Activated CD4-positive, alpha-beta T cell treated with anti-CD3 and anti-CD28 coated beads, Interleukin-2, amount 10 ng/mL, durations not matched to agents 24 days and 14 days (primary cell): ENCODE measurements around the gene LEMD2. TPM values are rescaled to one million over a fixed set of nuclear protein-coding genes. Genes with fewer than 3 reads are reported as not detected.

Source experiments
- DNase-seq: peaks from one replicate; pipeline ENCODE4 v3.0.0; 2022
- H3K27ac Mint-ChIP-seq: one replicate; pipeline ENCODE4 v1.8.0; 2022; ENCODE audit warnings: mild to moderate bottlenecking, mixed read lengths
- H3K27me3 Mint-ChIP-seq: one replicate; pipeline ENCODE4 v1.8.0; 2022; ENCODE audit warnings: mixed read lengths
- H3K36me3 Mint-ChIP-seq: one replicate; pipeline ENCODE4 v1.8.0; 2022; ENCODE audit warnings: low read depth, mild to moderate bottlenecking, mixed read lengths
- H3K4me1 Mint-ChIP-seq: one replicate; pipeline ENCODE4 v1.8.0; 2021; ENCODE audit warnings: mixed read lengths
- H3K4me3 Mint-ChIP-seq: one replicate; pipeline ENCODE4 v1.8.0; 2022; ENCODE audit warnings: mild to moderate bottlenecking, moderate library complexity, mixed read lengths
- H3K9me3 Mint-ChIP-seq: one replicate; pipeline ENCODE4 v1.8.0; 2021; ENCODE audit warnings: mixed read lengths
- intact Hi-C: fragments of 100-400 bp; cut with micrococcal nuclease; formaldehyde crosslinking; loops from one replicate; pipeline ENCODE4 v1.15.1; 2023
- total RNA-seq: library from RNA; stranded (reverse); gene quantifications from 2 replicates; pipeline ENCODE4 v1.2.3, GENCODE V29; 2022

Gene LEMD2
- total RNA-seq, 1 donor from 2014 or later: 66.4 TPM

DNA sequence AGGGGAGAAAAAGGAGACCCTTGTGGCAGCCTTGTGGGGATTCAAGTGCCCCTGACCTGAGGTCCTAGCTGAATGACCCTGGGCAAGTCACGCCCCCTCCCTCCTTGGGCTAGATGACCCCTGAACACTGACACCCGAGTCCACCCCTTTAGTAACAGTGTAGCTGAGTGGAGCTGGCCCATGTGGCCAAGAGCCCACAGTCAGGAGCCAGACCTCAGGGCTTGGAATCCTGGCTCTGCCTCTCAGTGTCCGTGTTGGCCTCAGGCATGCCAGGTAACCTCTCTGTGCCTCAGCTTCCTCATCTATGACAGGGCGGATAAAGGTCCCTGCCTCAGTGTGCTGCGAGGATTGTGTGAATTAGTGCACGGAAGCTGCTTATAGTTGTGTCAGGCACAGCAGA is 56.5 kb downstream of the LEMD2 start:
- Mint-ChIP-seq H3K9me3 (no peaks in the 10 kb centered on the region), H3K27me3 (no peaks in the 10 kb centered on the region), H3K27ac (no peak overlapping the region), H3K36me3 (no peaks in the 10 kb centered on the region), H3K4me3 (no peak overlapping the region), H3K4me1 (no peaks in the 10 kb centered on the region)
- DNase-seq: no peak
- intact Hi-C loops: no loop called here

DNA sequence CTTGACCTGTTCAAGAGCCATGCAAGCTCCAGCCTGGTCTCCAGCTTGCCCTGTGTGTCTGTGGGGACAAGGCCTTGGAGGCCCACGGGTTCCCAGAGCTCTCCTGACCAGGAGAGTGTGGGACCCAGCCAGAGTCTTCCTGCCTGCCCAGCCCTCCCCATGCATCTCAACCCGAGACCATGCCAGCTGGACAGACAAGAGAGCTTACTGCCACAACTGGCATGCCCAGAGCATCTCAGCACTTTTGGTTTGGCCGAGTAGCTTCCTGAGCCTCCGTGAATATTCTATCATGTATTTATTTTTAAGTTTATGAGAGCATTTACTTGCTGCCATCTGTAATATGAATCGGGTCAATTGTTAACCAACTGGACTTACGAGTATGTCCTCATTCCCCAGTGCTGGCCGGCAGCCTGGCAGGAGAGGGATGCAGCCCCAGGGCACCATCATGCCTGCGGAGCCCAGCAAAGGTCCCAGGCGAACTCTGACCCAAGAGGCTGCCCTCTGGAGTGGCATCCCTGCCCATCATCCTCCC is 57.1 kb downstream of the LEMD2 start:
- no peak overlapping the region for H3K27ac Mint-ChIP-seq
- no peaks in the 10 kb centered on the region for H3K27me3 Mint-ChIP-seq
- no peak for DNase-seq
- intact Hi-C loops: no loop called here
- no peaks in the 10 kb centered on the region for H3K4me1 Mint-ChIP-seq
- no peaks in the 10 kb centered on the region for H3K36me3 Mint-ChIP-seq
- H3K4me3 Mint-ChIP-seq: no peak overlapping the region
- no peaks in the 10 kb centered on the region for H3K9me3 Mint-ChIP-seq

DNA sequence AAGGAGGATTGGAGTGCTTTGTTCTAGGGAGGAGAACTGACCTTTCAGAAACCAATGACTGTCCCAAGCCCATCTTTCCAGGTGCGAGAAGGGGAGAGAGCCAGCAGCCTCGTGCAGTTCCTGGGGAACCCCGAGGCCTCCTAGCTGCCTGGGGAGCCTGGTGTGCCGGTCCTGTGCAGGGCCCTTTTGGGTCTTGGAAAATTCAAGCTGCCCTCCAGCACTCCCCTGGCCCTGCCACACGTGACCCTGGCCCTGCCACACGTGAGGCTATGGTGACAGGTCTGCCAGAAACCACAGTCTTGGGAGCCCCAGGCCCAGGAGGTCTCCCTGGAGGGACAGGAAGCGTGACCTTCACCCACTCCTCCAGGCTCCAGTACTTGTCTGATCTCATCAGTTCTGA is 57.9 kb downstream of the LEMD2 start:
- no peak for DNase-seq
- Mint-ChIP-seq H3K27me3 (no peaks in the 10 kb centered on the region), H3K27ac (no peak overlapping the region), H3K9me3 (no peaks in the 10 kb centered on the region), H3K4me3 (no peak overlapping the region), H3K36me3 (no peaks in the 10 kb centered on the region), H3K4me1 (no peaks in the 10 kb centered on the region)
- intact Hi-C loops: no loop called here

DNA sequence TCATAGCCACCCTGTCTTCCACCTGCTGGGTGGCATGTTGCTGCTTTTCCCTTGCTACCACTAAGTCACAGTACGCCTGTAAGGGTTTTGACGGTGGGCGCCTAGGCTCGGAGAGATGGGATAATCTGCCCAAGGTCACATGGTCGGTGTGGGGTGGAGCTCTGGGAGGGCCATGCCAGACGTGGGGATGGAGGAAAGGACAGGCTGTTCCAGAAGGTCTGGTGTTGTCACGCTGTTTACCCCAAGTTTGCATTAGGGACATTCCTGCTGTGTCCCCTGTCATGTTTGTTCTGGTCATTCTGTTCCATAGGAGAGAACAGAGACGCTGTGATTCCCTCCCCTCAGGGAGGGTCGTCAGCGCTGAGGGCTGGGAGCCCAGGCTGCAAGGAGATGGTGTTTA is 58.3 kb downstream of the LEMD2 start:
- H3K27ac Mint-ChIP-seq: no peak overlapping the region
- H3K9me3 Mint-ChIP-seq: no peaks in the 10 kb centered on the region
- no peaks in the 10 kb centered on the region for H3K36me3 Mint-ChIP-seq
- H3K4me1 Mint-ChIP-seq: no peaks in the 10 kb centered on the region
- no peaks in the 10 kb centered on the region for H3K27me3 Mint-ChIP-seq
- no peak overlapping the region for H3K4me3 Mint-ChIP-seq
- DNase-seq: no peak
- intact Hi-C loops: no loop called here

DNA sequence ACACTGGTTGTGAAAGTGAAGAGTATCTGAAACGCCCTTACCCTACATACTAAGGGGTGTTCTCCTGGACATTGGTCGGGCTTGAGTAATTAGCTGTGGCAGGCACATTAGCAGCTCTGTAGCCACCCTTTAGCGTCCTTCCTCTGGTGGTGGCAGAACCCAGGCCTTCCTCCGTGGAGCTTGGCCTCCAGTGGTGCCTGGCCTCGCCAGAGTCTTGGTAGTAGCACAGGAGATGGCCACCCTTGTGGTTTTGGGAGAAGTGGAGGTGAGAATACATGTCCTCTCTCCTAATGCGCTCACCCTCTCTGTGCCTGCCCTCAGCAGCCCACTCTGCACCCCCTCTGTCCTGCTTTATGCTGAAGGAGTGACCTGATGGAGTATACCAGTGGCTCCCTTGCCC is 59.9 kb downstream of the LEMD2 start:
- Mint-ChIP-seq H3K27me3 (peaks cover 8% of the 10 kb centered on the region), H3K36me3 (no peaks in the 10 kb centered on the region), H3K4me1 (peaks cover 5% of the 10 kb centered on the region), H3K27ac (no peak overlapping the region), H3K4me3 (no peak overlapping the region), H3K9me3 (no peaks in the 10 kb centered on the region)
- no peak for DNase-seq
- intact Hi-C loops: no loop called here

DNA sequence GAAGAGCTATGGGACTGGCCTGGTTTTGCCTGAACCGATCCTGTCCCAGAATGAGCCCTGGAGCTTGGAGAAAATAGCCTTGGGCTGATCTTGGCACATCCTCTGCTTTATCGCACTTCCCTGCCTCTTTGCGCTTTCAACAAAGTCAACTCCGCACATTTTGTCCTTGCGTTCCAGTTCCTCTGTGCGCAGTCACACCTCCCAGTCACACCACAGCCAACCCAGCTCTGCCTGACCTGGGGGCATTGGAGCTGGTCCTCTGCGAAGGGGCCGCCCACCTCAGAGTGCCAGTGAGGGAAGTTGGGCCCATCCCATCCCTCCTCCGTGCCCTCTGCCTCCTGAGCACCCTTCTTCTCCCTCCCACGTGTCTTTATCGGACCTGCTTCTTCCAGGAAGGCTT is 60.5 kb downstream of the LEMD2 start:
- no peaks in the 10 kb centered on the region for H3K9me3 Mint-ChIP-seq
- no peaks in the 10 kb centered on the region for H3K36me3 Mint-ChIP-seq
- H3K27ac Mint-ChIP-seq: no peak overlapping the region
- H3K4me3 Mint-ChIP-seq: no peak overlapping the region
- no peak for DNase-seq
- intact Hi-C loops: no loop called here
- peaks cover 12% of the 10 kb centered on the region for H3K27me3 Mint-ChIP-seq
- peaks cover 6% of the 10 kb centered on the region for H3K4me1 Mint-ChIP-seq

DNA sequence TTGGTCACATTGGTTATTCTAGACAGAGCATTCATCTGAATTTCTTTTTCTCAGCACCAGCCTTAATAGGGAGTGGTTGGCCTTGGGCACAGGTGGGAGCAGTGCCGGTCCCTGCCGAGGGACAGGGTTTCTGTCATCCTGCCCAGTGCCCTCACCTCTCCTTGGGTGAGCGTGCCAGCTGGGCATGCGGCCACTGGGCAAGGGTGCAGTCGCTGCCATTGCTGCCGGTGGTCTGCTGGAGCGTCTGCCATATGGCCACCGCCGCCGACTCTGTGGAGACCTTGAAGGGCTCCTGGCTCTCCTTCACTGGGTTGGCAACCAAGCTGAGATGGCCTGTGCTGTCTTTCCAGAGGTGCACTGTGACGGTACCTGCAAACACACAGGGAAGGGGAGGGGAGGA is 61.0 kb downstream of the LEMD2 start:
- Mint-ChIP-seq H3K36me3 (no peaks in the 10 kb centered on the region), H3K4me3 (no peak overlapping the region), H3K27ac (no peak overlapping the region), H3K27me3 (peaks cover 15% of the 10 kb centered on the region), H3K9me3 (no peaks in the 10 kb centered on the region), H3K4me1 (peaks cover 6% of the 10 kb centered on the region)
- intact Hi-C loops: no loop called here
- DNase-seq: no peak

DNA sequence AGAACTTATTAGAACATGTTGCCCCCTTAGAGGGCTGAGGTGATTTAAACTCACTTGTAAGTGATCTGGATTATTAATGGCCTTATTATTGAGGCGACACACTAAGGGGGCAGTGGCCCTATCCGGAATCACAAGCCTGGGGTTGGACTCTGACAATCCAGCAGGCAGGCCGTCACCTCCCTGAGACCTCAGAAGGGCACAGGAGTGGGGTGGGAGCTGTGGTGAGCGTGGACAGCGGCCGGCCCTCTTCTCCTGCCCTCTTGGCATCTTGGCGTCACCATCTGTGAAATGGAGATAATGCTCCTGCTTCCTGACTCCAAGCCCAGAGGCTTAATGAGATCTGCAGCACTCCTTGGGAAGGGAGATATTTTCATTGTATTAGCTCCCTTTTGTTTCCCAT is 61.8 kb downstream of the LEMD2 start:
- intact Hi-C loops: no loop called here
- Mint-ChIP-seq H3K36me3 (no peaks in the 10 kb centered on the region), H3K27me3 (peaks cover 18% of the 10 kb centered on the region), H3K27ac (no peak overlapping the region), H3K4me3 (no peak overlapping the region), H3K9me3 (no peaks in the 10 kb centered on the region), H3K4me1 (peaks cover 6% of the 10 kb centered on the region)
- DNase-seq: no peak

DNA sequence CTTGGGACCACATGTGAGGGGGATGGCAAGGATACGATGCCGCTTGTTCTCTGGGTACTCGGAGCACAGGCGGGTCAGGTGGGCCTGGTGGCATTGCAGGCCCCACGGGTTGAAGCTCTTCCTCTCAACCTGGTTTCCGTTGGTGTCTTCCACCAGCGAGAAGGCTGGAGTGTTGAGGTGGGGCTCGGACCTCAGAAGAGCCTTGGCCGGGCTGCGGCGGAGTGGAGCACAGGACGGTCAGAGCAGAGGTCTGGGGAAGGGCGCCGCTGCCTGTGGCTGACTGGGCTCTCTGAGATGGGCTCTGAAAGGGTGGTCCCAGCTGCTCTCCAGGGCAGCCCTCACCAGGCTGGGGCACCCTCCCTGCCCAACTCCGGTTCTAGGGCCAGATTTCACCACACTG is 62.2 kb downstream of the LEMD2 start:
- no peak overlapping the region for H3K4me3 Mint-ChIP-seq
- H3K9me3 Mint-ChIP-seq: no peaks in the 10 kb centered on the region
- peaks cover 19% of the 10 kb centered on the region for H3K27me3 Mint-ChIP-seq
- DNase-seq: no peak
- no peak overlapping the region for H3K27ac Mint-ChIP-seq
- intact Hi-C loops: no loop called here
- H3K4me1 Mint-ChIP-seq: peaks cover 6% of the 10 kb centered on the region
- H3K36me3 Mint-ChIP-seq: no peaks in the 10 kb centered on the region

DNA sequence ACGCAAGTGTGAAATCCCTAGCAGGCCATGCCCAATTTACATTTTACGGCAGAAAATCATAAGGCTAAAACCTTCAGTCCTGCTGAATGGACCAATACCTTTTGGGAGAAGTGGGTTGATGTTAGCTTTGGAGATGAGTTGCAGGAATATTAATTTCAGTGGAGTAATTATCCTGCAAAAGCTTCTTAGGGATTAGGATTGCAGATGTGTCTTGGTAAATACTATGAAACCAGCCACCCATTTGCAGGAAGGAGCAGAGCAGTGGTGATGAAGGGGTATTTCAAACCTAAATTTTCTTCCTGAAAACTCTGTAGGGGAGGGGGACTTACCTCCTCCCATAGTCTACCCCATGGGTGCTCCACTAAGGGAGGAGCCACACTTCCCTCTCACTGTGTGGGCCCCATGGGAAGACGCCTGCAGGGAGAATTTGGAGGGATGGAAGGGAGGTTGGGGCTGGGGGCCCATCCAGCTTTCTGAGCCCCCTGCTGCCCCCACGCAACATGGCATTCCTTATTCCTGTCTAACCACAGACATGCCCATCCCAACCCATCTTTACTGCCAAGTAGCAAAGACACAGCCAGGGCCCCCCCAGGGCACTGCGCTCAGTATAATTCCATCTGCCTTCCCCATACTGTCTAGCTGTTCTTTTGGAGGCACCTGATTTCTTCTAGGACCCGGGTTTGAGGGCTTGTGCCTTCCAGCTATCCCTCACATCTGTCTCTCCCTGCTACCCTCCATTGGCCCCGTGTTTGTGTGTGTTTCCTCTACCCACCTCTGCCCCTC is 62.8 kb downstream of the LEMD2 start:
- Mint-ChIP-seq H3K4me1 (peaks cover 6% of the 10 kb centered on the region), H3K36me3 (no peaks in the 10 kb centered on the region)

DNA sequence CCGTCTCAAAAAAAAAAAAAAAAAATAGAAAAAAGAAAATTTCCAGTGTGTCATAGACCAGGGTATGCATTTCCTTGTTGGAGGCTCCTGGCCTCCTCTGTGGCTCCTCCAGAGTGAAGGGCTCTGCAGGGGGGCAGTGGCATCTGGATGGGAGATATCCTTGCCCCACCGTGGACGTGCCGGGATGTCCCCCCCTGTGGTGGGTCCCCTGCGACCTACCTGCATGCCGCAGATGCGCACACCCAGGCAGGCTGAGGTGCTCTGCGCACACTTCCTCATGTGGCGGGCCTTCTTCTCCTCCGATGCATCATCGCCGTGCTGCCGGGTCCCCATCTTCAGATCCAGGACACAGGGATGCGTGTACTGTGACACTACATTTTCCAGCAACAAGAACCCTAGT is 63.7 kb downstream of the LEMD2 start:
- Mint-ChIP-seq H3K36me3 (no peaks in the 10 kb centered on the region), H3K27ac (no peak overlapping the region), H3K9me3 (no peaks in the 10 kb centered on the region), H3K4me1 (peaks cover 6% of the 10 kb centered on the region), H3K27me3 (peaks cover 27% of the 10 kb centered on the region), H3K4me3 (no peak overlapping the region)
- intact Hi-C loops: no loop called here
- DNase-seq: no peak

More for the DNA sequence above, 62.8 kb downstream of the LEMD2 start:
- Mint-ChIP-seq H3K27me3 (peaks cover 22% of the 10 kb centered on the region), H3K27ac (no peak overlapping the region), H3K9me3 (no peaks in the 10 kb centered on the region), H3K4me3 (no peak overlapping the region)
- intact Hi-C loops: no loop called here
- no peak for DNase-seq

DNA sequence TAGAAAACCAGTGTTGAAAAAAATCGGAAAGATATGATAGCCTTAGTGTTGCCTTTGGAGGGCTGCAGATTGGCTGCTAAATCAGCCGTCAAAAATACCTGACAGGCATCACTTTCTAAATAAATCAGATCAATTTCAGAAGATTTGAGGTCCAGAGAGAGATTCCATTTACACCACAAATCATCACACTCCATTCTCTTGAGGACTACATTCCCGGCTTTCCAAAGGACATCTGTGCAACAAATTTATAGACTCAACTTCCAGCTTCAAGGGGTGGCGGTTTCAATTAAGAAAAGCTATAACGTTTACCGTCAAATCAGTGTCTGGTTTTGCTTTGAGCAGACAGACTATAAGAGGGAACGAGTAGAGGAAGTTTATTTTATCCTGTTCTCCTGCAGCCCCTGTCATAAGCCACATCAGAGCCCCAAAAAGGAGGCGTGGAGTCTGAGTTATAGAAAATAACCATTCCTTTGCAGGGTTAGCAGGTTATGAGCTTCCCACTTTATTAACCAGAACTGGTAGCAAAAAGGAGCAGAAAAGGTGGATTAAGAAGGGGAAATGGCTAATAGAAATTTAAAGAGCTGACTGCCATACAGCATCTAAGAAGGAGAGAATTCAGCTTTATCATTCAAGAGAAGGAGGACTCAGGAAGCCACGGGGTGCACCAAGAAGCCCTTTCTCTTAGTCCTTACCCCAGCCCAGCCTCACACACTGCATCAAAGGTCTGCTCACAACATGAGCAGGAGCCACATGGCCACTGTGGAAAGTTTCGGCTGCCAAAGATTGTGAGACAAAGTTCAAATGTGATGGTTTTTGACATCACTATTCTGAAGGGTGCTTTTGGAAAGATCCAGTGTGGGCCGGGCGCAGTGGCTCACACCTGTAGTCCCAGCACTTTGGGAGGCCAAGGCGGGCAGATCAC is 64.6 kb downstream of the LEMD2 start:
- DNase-seq: no peak
- Mint-ChIP-seq H3K27me3 (peaks cover 30% of the 10 kb centered on the region), H3K9me3 (no peaks in the 10 kb centered on the region), H3K27ac (no peak overlapping the region), H3K36me3 (no peaks in the 10 kb centered on the region), H3K4me3 (no peak overlapping the region), H3K4me1 (peaks cover 6% of the 10 kb centered on the region)
- intact Hi-C loops: no loop called here

DNA sequence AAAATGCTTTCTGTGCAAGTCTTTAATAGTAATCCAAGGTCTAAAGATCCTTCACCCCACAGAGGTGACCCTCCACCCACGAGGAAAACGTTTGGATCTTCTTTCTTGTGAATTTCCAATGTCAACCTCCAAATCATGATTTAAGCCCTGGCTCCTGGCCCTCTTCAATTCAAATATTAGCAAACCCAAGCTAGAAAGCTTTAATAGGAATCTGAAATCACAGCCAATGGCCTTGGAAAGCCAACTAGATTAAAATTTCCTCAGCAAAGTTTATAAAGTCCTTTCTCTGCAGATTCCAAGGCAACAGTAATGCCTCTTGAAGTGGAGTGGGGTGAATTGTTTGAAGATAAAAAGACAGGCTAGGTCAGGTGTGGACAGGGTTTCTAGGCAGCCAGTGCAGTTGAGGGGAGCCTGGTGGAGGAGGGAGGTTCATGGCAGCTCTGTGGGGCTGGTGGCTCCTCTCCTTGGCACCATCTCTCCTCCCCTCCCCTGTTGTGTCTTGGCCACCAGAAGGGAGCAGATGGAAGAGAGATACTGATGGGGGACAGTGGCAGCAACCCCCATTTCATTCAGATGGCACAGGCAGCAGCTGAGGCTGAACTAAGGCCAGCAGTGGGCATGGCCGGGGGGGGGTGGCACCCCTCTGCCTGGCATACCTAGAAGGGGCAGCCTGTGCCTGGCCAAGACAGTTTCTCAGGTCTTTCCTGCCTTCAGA is 65.4 kb downstream of the LEMD2 start:
- H3K27me3 Mint-ChIP-seq: peaks cover 33% of the 10 kb centered on the region
- intact Hi-C loops: no loop called here
- H3K4me3 Mint-ChIP-seq: no peak overlapping the region
- DNase-seq: no peak
- H3K4me1 Mint-ChIP-seq: peaks cover 6% of the 10 kb centered on the region
- H3K36me3 Mint-ChIP-seq: no peaks in the 10 kb centered on the region
- H3K9me3 Mint-ChIP-seq: no peaks in the 10 kb centered on the region
- H3K27ac Mint-ChIP-seq: no peak overlapping the region
